MM.1S (cell line): Measurements from ENCODE around the gene PSPN.

Experiments
- EZH2 ChIP-seq: fragments of 300-600 bp; sonication (generic); optimal IDR thresholded peaks from 2 replicates; pipeline ENCODE3; 2017; ENCODE audit warnings: low read depth, mild to moderate bottlenecking, antibody characterized with exemption, low read length, mixed read lengths
- TF ChIP-seq, protein P1 (sequence below): fragments of 300-600 bp; sonication (generic); IDR thresholded peaks from 2 replicates; pipeline ENCODE4 v1.5.1; 2016; ENCODE audit warnings: antibody characterized with exemption, low read length, mixed read lengths

- TF ChIP-seq, protein P1, sequence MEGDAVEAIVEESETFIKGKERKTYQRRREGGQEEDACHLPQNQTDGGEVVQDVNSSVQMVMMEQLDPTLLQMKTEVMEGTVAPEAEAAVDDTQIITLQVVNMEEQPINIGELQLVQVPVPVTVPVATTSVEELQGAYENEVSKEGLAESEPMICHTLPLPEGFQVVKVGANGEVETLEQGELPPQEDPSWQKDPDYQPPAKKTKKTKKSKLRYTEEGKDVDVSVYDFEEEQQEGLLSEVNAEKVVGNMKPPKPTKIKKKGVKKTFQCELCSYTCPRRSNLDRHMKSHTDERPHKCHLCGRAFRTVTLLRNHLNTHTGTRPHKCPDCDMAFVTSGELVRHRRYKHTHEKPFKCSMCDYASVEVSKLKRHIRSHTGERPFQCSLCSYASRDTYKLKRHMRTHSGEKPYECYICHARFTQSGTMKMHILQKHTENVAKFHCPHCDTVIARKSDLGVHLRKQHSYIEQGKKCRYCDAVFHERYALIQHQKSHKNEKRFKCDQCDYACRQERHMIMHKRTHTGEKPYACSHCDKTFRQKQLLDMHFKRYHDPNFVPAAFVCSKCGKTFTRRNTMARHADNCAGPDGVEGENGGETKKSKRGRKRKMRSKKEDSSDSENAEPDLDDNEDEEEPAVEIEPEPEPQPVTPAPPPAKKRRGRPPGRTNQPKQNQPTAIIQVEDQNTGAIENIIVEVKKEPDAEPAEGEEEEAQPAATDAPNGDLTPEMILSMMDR: no peak
- no peak for TF ChIP-seq EZH2
Observed at GRCh38 chr19:6359568-6360341, 16.0 kb downstream of the PSPN start.
